Measurements from ENCODE around the gene AK8.
A peak's percentile ranks its signal among the peaks of the same experiment; 100 is the strongest.

AK8 gene

GRCh38 chr9:132797861-132798659 lies 80.0 kb downstream of the AK8 start:
- H3K9ac ChIP-seq (ENCODE audit: low read length) = no peak overlapping the region
- H3K4me3 ChIP-seq (ENCODE audit: low read length) = peak overlapping the region; percentile 26
- H3K27me3 ChIP-seq (ENCODE audit: control insufficient read depth, insufficient read depth, low read length) = no peaks in the 10 kb centered on the region
- no peaks in the 10 kb centered on the region for H3K9me3 ChIP-seq (ENCODE audit: control insufficient read depth, low read length)
- no peaks in the 10 kb centered on the region for H3K36me3 ChIP-seq (ENCODE audit: control insufficient read depth, insufficient read depth, low read length)
- peaks cover 49% of the 10 kb centered on the region for H3K4me1 ChIP-seq (ENCODE audit: control insufficient read depth, insufficient read depth, low read length)

GRCh38 chr9:132795511-132796303 lies 82.4 kb downstream of the AK8 start:
- no peak overlapping the region for H3K4me3 ChIP-seq (ENCODE audit: low read length)
- peaks cover 52% of the 10 kb centered on the region for H3K4me1 ChIP-seq (ENCODE audit: control insufficient read depth, insufficient read depth, low read length)
- no peaks in the 10 kb centered on the region for H3K27me3 ChIP-seq (ENCODE audit: control insufficient read depth, insufficient read depth, low read length)
- H3K9me3 ChIP-seq (ENCODE audit: control insufficient read depth, low read length) = no peaks in the 10 kb centered on the region
- H3K36me3 ChIP-seq (ENCODE audit: control insufficient read depth, insufficient read depth, low read length) = no peaks in the 10 kb centered on the region
- no peak overlapping the region for H3K9ac ChIP-seq (ENCODE audit: low read length)

GRCh38 chr9:132794730-132795380 lies 83.2 kb downstream of the AK8 start:
- H3K27me3 ChIP-seq (ENCODE audit: control insufficient read depth, insufficient read depth, low read length) = no peaks in the 10 kb centered on the region
- no peak overlapping the region for H3K9ac ChIP-seq (ENCODE audit: low read length)
- no peak overlapping the region for H3K4me3 ChIP-seq (ENCODE audit: low read length)
- peaks cover 46% of the 10 kb centered on the region for H3K4me1 ChIP-seq (ENCODE audit: control insufficient read depth, insufficient read depth, low read length)
- no peaks in the 10 kb centered on the region for H3K36me3 ChIP-seq (ENCODE audit: control insufficient read depth, insufficient read depth, low read length)
- H3K9me3 ChIP-seq (ENCODE audit: control insufficient read depth, low read length) = no peaks in the 10 kb centered on the region

GRCh38 chr9:132793606-132794580 lies 84.2 kb downstream of the AK8 start:
- no peaks in the 10 kb centered on the region for H3K27me3 ChIP-seq (ENCODE audit: control insufficient read depth, insufficient read depth, low read length)
- H3K4me3 ChIP-seq (ENCODE audit: low read length) = no peak overlapping the region
- H3K9ac ChIP-seq (ENCODE audit: low read length) = no peak overlapping the region
- no peaks in the 10 kb centered on the region for H3K9me3 ChIP-seq (ENCODE audit: control insufficient read depth, low read length)
- peaks cover 40% of the 10 kb centered on the region for H3K4me1 ChIP-seq (ENCODE audit: control insufficient read depth, insufficient read depth, low read length)
- H3K36me3 ChIP-seq (ENCODE audit: control insufficient read depth, insufficient read depth, low read length) = no peaks in the 10 kb centered on the region

- H3K27me3 ChIP-seq (ENCODE audit: control insufficient read depth, insufficient read depth, low read length) = no peaks in the 10 kb centered on the region
- no peaks in the 10 kb centered on the region for H3K36me3 ChIP-seq (ENCODE audit: control insufficient read depth, insufficient read depth, low read length)
- H3K4me1 ChIP-seq (ENCODE audit: control insufficient read depth, insufficient read depth, low read length) = peaks cover 31% of the 10 kb centered on the region
- no peaks in the 10 kb centered on the region for H3K9me3 ChIP-seq (ENCODE audit: control insufficient read depth, low read length)
- no peak overlapping the region for H3K4me3 ChIP-seq (ENCODE audit: low read length)
- no peak overlapping the region for H3K9ac ChIP-seq (ENCODE audit: low read length)
These were observed 85.5 kb downstream of the AK8 start for GRCh38 chr9:132792547-132792946.

DNA sequence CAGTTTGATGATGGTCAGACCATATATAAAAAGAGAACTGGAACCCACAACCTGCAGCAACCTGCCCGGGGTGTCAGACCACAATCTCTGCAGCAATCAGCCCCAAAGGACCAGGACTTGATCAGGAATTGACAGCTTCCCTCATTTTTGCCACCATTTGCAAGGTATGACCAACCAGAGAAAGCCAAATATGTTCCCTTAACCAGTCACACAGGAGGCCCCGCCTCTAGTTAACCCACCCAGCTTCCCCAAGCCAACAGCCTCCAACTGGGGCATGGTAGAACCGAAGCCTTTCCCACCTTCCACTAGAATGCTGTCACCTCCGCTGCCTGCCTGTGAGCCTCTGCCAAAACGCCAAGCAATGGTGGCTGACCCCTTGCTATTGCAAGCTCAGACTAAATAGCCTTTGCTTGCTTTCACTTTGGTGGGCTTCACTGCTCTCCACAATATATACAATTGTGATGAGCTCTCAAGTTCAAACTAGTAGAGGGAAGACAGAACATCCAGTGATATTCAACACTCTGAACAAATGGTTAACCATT lies 86.3 kb downstream of the AK8 start:
- peaks cover 31% of the 10 kb centered on the region for H3K4me1 ChIP-seq (ENCODE audit: control insufficient read depth, insufficient read depth, low read length)
- H3K9me3 ChIP-seq (ENCODE audit: control insufficient read depth, low read length) = no peaks in the 10 kb centered on the region
- H3K36me3 ChIP-seq (ENCODE audit: control insufficient read depth, insufficient read depth, low read length) = no peaks in the 10 kb centered on the region
- H3K27me3 ChIP-seq (ENCODE audit: control insufficient read depth, insufficient read depth, low read length) = no peaks in the 10 kb centered on the region
- H3K4me3 ChIP-seq (ENCODE audit: low read length) = no peak overlapping the region
- no peak overlapping the region for H3K9ac ChIP-seq (ENCODE audit: low read length)

- Histone ChIP-seq H3K36me3 (ENCODE audit: control insufficient read depth, insufficient read depth, low read length) (no peaks in the 10 kb centered on the region), H3K9ac (ENCODE audit: low read length) (no peak overlapping the region), H3K4me3 (ENCODE audit: low read length) (no peak overlapping the region), H3K4me1 (ENCODE audit: control insufficient read depth, insufficient read depth, low read length) (peaks cover 23% of the 10 kb centered on the region), H3K27me3 (ENCODE audit: control insufficient read depth, insufficient read depth, low read length) (no peaks in the 10 kb centered on the region), H3K9me3 (ENCODE audit: control insufficient read depth, low read length) (no peaks in the 10 kb centered on the region)
These were observed 88.4 kb downstream of the AK8 start for GRCh38 chr9:132789719-132790118.

GRCh38 chr9:132788378-132788777 lies 89.7 kb downstream of the AK8 start:
- Histone ChIP-seq H3K9me3 (ENCODE audit: control insufficient read depth, low read length) (no peaks in the 10 kb centered on the region), H3K4me3 (ENCODE audit: low read length) (no peak overlapping the region)

DNA sequence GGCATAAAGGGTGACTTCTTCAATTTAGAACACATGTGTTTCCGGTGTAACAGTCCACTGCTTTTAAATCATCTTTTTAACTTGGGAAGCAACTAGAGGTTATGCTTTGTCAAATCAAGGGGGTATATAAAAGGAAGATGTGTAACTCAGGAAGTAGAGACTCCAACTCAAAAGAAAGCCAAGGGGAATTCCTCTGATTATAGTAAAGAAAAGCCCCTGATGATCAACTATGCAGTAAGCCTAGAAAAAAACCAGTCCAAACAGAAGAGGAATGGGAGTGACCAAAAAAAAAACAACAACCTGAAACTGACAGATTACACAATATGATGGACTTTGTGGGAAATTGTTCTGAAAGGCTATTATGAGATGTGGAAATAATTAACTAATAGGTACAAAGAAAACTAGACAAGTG lies 90.3 kb downstream of the AK8 start:
- no peaks in the 10 kb centered on the region for H3K9me3 ChIP-seq (ENCODE audit: control insufficient read depth, low read length)
- no peak overlapping the region for H3K4me3 ChIP-seq (ENCODE audit: low read length)
- H3K27me3 ChIP-seq (ENCODE audit: control insufficient read depth, insufficient read depth, low read length) = no peaks in the 10 kb centered on the region
- H3K36me3 ChIP-seq (ENCODE audit: control insufficient read depth, insufficient read depth, low read length) = no peaks in the 10 kb centered on the region
- H3K9ac ChIP-seq (ENCODE audit: low read length) = no peak overlapping the region
- H3K4me1 ChIP-seq (ENCODE audit: control insufficient read depth, insufficient read depth, low read length) = peaks cover 4% of the 10 kb centered on the region

More at GRCh38 chr9:132788378-132788777, 89.7 kb downstream of the AK8 start:
- no peaks in the 10 kb centered on the region for H3K27me3 ChIP-seq (ENCODE audit: control insufficient read depth, insufficient read depth, low read length)
- peaks cover 10% of the 10 kb centered on the region for H3K4me1 ChIP-seq (ENCODE audit: control insufficient read depth, insufficient read depth, low read length)
- no peak overlapping the region for H3K9ac ChIP-seq (ENCODE audit: low read length)
- no peaks in the 10 kb centered on the region for H3K36me3 ChIP-seq (ENCODE audit: control insufficient read depth, insufficient read depth, low read length)

DNA sequence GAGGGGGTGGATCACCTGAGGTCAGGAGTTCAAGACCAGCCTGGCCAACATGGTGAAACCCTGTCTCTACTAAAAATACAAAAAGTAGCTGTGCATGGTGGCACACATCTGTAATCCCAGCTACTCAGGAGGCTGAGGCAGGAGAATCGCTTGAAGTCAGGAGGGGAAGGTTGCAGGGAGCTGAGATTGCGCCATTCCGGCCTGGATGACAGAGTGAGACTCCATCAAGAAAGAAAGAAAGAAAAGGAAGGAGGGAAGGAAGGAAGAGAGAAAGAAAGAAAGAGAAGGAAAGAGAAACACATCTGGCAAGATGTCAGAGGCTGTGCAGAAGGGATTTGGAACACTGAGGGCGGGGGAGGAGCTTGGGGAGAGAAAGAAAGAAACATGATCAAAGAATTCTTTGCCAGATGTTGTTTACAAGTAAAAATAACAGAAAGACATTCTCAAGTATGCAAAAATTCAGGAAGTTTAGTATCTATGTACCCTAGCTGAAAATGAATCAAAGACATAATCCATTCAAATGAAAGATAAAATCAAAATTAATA lies 93.7 kb downstream of the AK8 start:
- Histone ChIP-seq H3K4me3 (ENCODE audit: low read length) (no peak overlapping the region), H3K27me3 (ENCODE audit: control insufficient read depth, insufficient read depth, low read length) (no peaks in the 10 kb centered on the region), H3K9ac (ENCODE audit: low read length) (no peak overlapping the region), H3K4me1 (ENCODE audit: control insufficient read depth, insufficient read depth, low read length) (no peaks in the 10 kb centered on the region), H3K36me3 (ENCODE audit: control insufficient read depth, insufficient read depth, low read length) (no peaks in the 10 kb centered on the region), H3K9me3 (ENCODE audit: control insufficient read depth, low read length) (no peaks in the 10 kb centered on the region)

DNA sequence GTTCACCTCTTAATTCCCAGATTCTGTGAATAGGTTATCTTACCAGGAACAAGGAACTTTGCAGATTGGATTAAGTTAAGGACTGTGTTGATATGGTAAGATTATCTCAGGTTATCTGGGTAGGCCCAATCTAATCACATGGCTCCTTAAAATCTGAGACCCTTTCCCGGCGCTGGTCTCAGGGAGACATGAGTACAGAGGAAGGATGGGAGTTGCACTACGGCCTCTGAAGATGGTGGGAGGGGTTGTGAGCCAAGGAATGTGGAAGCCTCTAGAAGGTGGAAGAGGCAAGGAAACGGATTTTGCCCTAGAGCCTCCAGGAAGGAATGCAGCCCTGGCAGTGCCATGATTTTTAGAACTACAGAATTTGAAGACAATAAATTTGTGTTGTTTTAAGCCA lies 95.1 kb downstream of the AK8 start:
- no peaks in the 10 kb centered on the region for H3K9me3 ChIP-seq (ENCODE audit: control insufficient read depth, low read length)
- no peaks in the 10 kb centered on the region for H3K4me1 ChIP-seq (ENCODE audit: control insufficient read depth, insufficient read depth, low read length)
- H3K9ac ChIP-seq (ENCODE audit: low read length) = no peak overlapping the region
- H3K27me3 ChIP-seq (ENCODE audit: control insufficient read depth, insufficient read depth, low read length) = no peaks in the 10 kb centered on the region
- H3K4me3 ChIP-seq (ENCODE audit: low read length) = no peak overlapping the region
- H3K36me3 ChIP-seq (ENCODE audit: control insufficient read depth, insufficient read depth, low read length) = no peaks in the 10 kb centered on the region
